WTC11 (cell line): ENCODE results near the gene COL4A5. TPM values are rescaled to one million over a fixed set of nuclear protein-coding genes. Genes with fewer than 3 reads are reported as not detected.

Experiments
- ATAC-seq: fragments of 200-7000 bp; cut with Tn5 transposase; 2 replicates; pipeline ENCODE4 v1.10.0; 2021; ENCODE audit warnings: mild to moderate bottlenecking, moderate library complexity
- CTCF ChIA-PET: fragments of 300-600 bp; sonication (Branson Sonifier 250); formaldehyde crosslinking; loops from one replicate; lab custom pipeline; 2021; ENCODE audit warnings: antibody characterized with exemption; lab: Charles Lee
- POLR2A ChIA-PET: fragments of 350-600 bp; sonication (Branson Sonifier 250); formaldehyde crosslinking; loops from one replicate; lab custom pipeline; 2021; ENCODE audit warnings: antibody characterized with exemption; lab: Charles Lee
- DNase-seq: peaks from one replicate; pipeline ENCODE4 v3.0.0; 2021; ENCODE audit warnings: low spot score
- H3K27ac Mint-ChIP-seq: 2 replicates; pipeline ENCODE4 v1.8.0; 2021; ENCODE audit warnings: mixed read lengths
- H3K27me3 Mint-ChIP-seq: 2 replicates; pipeline ENCODE4 v1.8.0; 2021; ENCODE audit warnings: low read depth, mild to moderate bottlenecking, moderate library complexity, mixed read lengths
- H3K36me3 Mint-ChIP-seq: 2 replicates; pipeline ENCODE4 v1.8.0; 2021; ENCODE audit warnings: mixed read lengths
- H3K4me1 Mint-ChIP-seq: 2 replicates; pipeline ENCODE4 v1.8.0; 2022; ENCODE audit warnings: mixed read lengths
- H3K4me3 Mint-ChIP-seq: 2 replicates; pipeline ENCODE4 v1.8.0; 2021; ENCODE audit warnings: mild to moderate bottlenecking, moderate library complexity, mixed read lengths
- H3K9me3 Mint-ChIP-seq: 2 replicates; pipeline ENCODE4 v1.8.0; 2021; ENCODE audit warnings: mixed read lengths
- ATF1 ChIP-seq: sonication (generic); formaldehyde crosslinking; IDR thresholded peaks from 2 replicates; pipeline ENCODE4 v1.8.1; 2023; ENCODE audit warnings: mild to moderate bottlenecking, moderate library complexity, missing genetic modification reagents
- CREB1 ChIP-seq: sonication (generic); formaldehyde crosslinking; IDR thresholded peaks from 2 replicates; pipeline ENCODE4 v1.8.0; 2023; ENCODE audit warnings: mild to moderate bottlenecking, missing genetic modification reagents
- ELF4 ChIP-seq: sonication (generic); formaldehyde crosslinking; IDR thresholded peaks from 2 replicates; pipeline ENCODE4 v1.8.1; 2022; ENCODE audit warnings: low read depth, mild to moderate bottlenecking, moderate library complexity, missing genetic modification reagents
- IRF2 ChIP-seq: sonication (generic); formaldehyde crosslinking; IDR thresholded peaks from 2 replicates; pipeline ENCODE4 v1.8.0; 2022; ENCODE audit warnings: low read depth, missing genetic modification reagents, borderline replicate concordance
- KAT7 ChIP-seq: sonication (generic); formaldehyde crosslinking; IDR thresholded peaks from 2 replicates; pipeline ENCODE4 v1.8.1; 2023; ENCODE audit warnings: missing genetic modification reagents, mild to moderate bottlenecking, borderline replicate concordance
- NFE2L1 ChIP-seq: sonication (generic); formaldehyde crosslinking; IDR thresholded peaks from 2 replicates; pipeline ENCODE4 v1.8.1; 2023; ENCODE audit warnings: missing genetic modification reagents
- NR3C1 ChIP-seq: sonication (generic); formaldehyde crosslinking; conservative IDR thresholded peaks from 2 replicates; pipeline ENCODE4 v1.8.1; 2023; ENCODE audit warnings: low read depth, mild to moderate bottlenecking, missing genetic modification reagents
- OVOL2 ChIP-seq: fragments of 250-450 bp; sonication (Bioruptor Pico); IDR thresholded peaks from 2 replicates; pipeline ENCODE4 v1.9.0; 2021; ENCODE audit warnings: mild to moderate bottlenecking, borderline replicate concordance
- PRRX2 ChIP-seq: fragments of 250-450 bp; sonication (Bioruptor Pico); IDR thresholded peaks from 2 replicates; pipeline ENCODE4 v1.8.0; 2021; ENCODE audit warnings: mild to moderate bottlenecking
- TCF7 ChIP-seq: sonication (generic); formaldehyde crosslinking; IDR thresholded peaks from 2 replicates; pipeline ENCODE4 v1.8.0; 2022; ENCODE audit warnings: mild to moderate bottlenecking, low read depth, missing genetic modification reagents, moderate library complexity
- ZNF416 ChIP-seq: fragments of 250-450 bp; sonication (Bioruptor Pico); IDR thresholded peaks from 2 replicates; pipeline ENCODE4 v1.9.0; 2021; ENCODE audit warnings: mild to moderate bottlenecking, inconsistent platforms
- ZNF671 ChIP-seq: fragments of 250-450 bp; sonication (Bioruptor Pico); IDR thresholded peaks from 2 replicates; pipeline ENCODE4 v1.8.0; 2021; ENCODE audit warnings: mild to moderate bottlenecking
- total RNA-seq: library from RNA; stranded (reverse); gene quantifications from 3 replicates; pipeline ENCODE4 v1.2.3, GENCODE V29; 2021
- TF ChIP-seq, protein P1 (sequence below): sonication (generic); formaldehyde crosslinking; IDR thresholded peaks from 2 replicates; pipeline ENCODE4 v1.8.1; 2022; ENCODE audit warnings: low read depth, mild to moderate bottlenecking, moderate library complexity, missing genetic modification reagents, borderline replicate concordance
- TF ChIP-seq, protein P2 (sequence below): sonication (generic); formaldehyde crosslinking; IDR thresholded peaks from 2 replicates; pipeline ENCODE4 v1.8.0; 2022; ENCODE audit warnings: missing genetic modification reagents
- TF ChIP-seq, protein P3 (sequence below): sonication (generic); formaldehyde crosslinking; IDR thresholded peaks from 2 replicates; pipeline ENCODE4 v1.8.0; 2022; ENCODE audit warnings: mild to moderate bottlenecking, missing genetic modification reagents
- TF ChIP-seq, protein P4 (sequence below): sonication (generic); formaldehyde crosslinking; IDR thresholded peaks from 2 replicates; pipeline ENCODE4 v1.8.1; 2023; ENCODE audit warnings: mild to moderate bottlenecking, missing genetic modification reagents
- TF ChIP-seq, protein P5 (sequence below): sonication (generic); formaldehyde crosslinking; IDR thresholded peaks from 2 replicates; pipeline ENCODE4 v1.8.1; 2022; ENCODE audit warnings: mild to moderate bottlenecking, missing genetic modification reagents, moderate library complexity, borderline replicate concordance

The COL4A5 gene
- total RNA-seq, 1 experiment from 2014 or later = 30.7 TPM

DNA sequence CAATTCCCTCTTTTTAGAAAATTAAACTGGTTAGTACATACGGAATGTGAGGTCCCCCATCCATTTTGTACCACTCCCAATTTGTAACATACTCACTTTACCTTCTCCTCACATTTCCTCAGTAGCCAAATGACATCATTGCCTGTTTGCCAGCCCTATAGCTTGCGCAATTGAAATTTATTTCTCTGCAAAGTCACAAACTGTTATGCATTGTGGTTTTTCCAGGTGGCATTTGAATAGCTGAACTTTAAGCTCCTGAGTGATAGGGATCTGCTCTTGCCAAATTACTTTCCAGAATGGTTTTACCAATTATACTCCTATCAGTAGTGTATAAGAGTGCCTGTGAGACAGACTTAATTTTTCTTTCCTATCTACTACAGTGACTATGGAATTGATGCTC, 7.7 kb downstream of the COL4A5 start:
- CTCF ChIA-PET = no interaction called here
- DNase-seq (no peak), ATAC-seq (no peak)
- no peak overlapping the region for H3K4me3 Mint-ChIP-seq
- peaks cover 9% of the 10 kb centered on the region for H3K9me3 Mint-ChIP-seq
- POLR2A ChIA-PET = no interaction called here
- TF ChIP-seq NFE2L1 (CRISPR knock-in tag) = no peak
- TF ChIP-seq, protein P1, sequence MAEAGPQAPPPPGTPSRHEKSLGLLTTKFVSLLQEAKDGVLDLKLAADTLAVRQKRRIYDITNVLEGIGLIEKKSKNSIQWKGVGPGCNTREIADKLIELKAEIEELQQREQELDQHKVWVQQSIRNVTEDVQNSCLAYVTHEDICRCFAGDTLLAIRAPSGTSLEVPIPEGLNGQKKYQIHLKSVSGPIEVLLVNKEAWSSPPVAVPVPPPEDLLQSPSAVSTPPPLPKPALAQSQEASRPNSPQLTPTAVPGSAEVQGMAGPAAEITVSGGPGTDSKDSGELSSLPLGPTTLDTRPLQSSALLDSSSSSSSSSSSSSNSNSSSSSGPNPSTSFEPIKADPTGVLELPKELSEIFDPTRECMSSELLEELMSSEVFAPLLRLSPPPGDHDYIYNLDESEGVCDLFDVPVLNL (CRISPR knock-in tag) = no peak
- TF ChIP-seq NR3C1 (CRISPR knock-in tag) = no peak
- no peak for TF ChIP-seq ZNF671 (CRISPR knock-in tag)
- TF ChIP-seq, all 79 proteins: peak for 0
- Mint-ChIP-seq H3K27me3 (no peaks in the 10 kb centered on the region), H3K36me3 (peaks cover 12% of the 10 kb centered on the region), H3K4me1 (peaks cover 21% of the 10 kb centered on the region), H3K27ac (peak overlapping the region; percentile 3; the same call in 1 of the 2 replicates)

DNA sequence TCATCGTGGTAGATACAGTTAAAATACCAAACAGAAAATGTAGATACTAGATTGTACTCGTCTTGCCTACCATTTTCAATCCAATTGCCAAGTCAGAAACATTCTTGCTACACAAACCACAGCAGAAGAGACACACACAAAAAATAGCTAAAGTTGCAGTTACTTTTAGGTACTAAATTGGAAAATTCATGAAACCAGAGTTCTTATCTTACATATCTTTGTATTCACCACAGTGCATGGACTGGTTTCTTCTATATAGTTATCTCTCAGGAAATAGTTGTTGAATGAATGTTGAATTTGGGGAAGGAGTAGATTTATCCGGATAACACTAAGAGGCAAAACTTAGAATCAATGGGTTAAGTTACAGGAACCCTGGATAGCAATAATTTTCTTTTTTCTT, 14.2 kb downstream of the COL4A5 start:
- Mint-ChIP-seq H3K36me3 (peaks cover 4% of the 10 kb centered on the region), H3K27ac (no peak overlapping the region), H3K4me3 (no peak overlapping the region), H3K4me1 (no peaks in the 10 kb centered on the region), H3K27me3 (no peaks in the 10 kb centered on the region), H3K9me3 (peaks cover 5% of the 10 kb centered on the region; the same call in 1 of the 2 replicates)
- DNase-seq (no peak), ATAC-seq (no peak)
- TF ChIP-seq, protein P2, sequence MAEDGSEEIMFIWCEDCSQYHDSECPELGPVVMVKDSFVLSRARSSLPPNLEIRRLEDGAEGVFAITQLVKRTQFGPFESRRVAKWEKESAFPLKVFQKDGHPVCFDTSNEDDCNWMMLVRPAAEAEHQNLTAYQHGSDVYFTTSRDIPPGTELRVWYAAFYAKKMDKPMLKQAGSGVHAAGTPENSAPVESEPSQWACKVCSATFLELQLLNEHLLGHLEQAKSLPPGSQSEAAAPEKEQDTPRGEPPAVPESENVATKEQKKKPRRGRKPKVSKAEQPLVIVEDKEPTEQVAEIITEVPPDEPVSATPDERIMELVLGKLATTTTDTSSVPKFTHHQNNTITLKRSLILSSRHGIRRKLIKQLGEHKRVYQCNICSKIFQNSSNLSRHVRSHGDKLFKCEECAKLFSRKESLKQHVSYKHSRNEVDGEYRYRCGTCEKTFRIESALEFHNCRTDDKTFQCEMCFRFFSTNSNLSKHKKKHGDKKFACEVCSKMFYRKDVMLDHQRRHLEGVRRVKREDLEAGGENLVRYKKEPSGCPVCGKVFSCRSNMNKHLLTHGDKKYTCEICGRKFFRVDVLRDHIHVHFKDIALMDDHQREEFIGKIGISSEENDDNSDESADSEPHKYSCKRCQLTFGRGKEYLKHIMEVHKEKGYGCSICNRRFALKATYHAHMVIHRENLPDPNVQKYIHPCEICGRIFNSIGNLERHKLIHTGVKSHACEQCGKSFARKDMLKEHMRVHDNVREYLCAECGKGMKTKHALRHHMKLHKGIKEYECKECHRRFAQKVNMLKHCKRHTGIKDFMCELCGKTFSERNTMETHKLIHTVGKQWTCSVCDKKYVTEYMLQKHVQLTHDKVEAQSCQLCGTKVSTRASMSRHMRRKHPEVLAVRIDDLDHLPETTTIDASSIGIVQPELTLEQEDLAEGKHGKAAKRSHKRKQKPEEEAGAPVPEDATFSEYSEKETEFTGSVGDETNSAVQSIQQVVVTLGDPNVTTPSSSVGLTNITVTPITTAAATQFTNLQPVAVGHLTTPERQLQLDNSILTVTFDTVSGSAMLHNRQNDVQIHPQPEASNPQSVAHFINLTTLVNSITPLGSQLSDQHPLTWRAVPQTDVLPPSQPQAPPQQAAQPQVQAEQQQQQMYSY (CRISPR knock-in tag) = no peak
- TF ChIP-seq TCF7 (CRISPR knock-in tag) = no peak
- TF ChIP-seq, protein P3, sequence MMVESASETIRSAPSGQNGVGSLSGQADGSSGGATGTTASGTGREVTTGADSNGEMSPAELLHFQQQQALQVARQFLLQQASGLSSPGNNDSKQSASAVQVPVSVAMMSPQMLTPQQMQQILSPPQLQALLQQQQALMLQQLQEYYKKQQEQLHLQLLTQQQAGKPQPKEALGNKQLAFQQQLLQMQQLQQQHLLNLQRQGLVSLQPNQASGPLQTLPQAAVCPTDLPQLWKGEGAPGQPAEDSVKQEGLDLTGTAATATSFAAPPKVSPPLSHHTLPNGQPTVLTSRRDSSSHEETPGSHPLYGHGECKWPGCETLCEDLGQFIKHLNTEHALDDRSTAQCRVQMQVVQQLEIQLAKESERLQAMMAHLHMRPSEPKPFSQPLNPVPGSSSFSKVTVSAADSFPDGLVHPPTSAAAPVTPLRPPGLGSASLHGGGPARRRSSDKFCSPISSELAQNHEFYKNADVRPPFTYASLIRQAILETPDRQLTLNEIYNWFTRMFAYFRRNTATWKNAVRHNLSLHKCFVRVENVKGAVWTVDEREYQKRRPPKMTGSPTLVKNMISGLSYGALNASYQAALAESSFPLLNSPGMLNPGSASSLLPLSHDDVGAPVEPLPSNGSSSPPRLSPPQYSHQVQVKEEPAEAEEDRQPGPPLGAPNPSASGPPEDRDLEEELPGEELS (CRISPR knock-in tag) = no peak
- no peak for TF ChIP-seq ELF4 (CRISPR knock-in tag)
- TF ChIP-seq, protein P4, sequence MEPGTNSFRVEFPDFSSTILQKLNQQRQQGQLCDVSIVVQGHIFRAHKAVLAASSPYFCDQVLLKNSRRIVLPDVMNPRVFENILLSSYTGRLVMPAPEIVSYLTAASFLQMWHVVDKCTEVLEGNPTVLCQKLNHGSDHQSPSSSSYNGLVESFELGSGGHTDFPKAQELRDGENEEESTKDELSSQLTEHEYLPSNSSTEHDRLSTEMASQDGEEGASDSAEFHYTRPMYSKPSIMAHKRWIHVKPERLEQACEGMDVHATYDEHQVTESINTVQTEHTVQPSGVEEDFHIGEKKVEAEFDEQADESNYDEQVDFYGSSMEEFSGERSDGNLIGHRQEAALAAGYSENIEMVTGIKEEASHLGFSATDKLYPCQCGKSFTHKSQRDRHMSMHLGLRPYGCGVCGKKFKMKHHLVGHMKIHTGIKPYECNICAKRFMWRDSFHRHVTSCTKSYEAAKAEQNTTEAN (CRISPR knock-in tag) = no peak
- TF ChIP-seq ZNF416 (CRISPR knock-in tag) = no peak
- no peak for TF ChIP-seq KAT7 (CRISPR knock-in tag)
- TF ChIP-seq OVOL2 (CRISPR knock-in tag) = no peak
- no peak for TF ChIP-seq CREB1 (CRISPR knock-in tag)
- no peak for TF ChIP-seq IRF2 (CRISPR knock-in tag)
- no peak for TF ChIP-seq PRRX2 (CRISPR knock-in tag)
- TF ChIP-seq, protein P5, sequence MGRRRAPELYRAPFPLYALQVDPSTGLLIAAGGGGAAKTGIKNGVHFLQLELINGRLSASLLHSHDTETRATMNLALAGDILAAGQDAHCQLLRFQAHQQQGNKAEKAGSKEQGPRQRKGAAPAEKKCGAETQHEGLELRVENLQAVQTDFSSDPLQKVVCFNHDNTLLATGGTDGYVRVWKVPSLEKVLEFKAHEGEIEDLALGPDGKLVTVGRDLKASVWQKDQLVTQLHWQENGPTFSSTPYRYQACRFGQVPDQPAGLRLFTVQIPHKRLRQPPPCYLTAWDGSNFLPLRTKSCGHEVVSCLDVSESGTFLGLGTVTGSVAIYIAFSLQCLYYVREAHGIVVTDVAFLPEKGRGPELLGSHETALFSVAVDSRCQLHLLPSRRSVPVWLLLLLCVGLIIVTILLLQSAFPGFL (CRISPR knock-in tag) = no peak
- TF ChIP-seq, protein P1 (CRISPR knock-in tag) = no peak
- no peak for TF ChIP-seq ATF1
- ChIA-PET CTCF (no interaction called here), POLR2A (no interaction called here)
